ENCODE data around the gene NCAM1. TPM values are rescaled to one million over a fixed set of nuclear protein-coding genes. Genes with fewer than 3 reads are reported as not detected.

Gene NCAM1
- total RNA-seq, 1 experiment from 2014 or later, result 3.7 TPM

DNA sequence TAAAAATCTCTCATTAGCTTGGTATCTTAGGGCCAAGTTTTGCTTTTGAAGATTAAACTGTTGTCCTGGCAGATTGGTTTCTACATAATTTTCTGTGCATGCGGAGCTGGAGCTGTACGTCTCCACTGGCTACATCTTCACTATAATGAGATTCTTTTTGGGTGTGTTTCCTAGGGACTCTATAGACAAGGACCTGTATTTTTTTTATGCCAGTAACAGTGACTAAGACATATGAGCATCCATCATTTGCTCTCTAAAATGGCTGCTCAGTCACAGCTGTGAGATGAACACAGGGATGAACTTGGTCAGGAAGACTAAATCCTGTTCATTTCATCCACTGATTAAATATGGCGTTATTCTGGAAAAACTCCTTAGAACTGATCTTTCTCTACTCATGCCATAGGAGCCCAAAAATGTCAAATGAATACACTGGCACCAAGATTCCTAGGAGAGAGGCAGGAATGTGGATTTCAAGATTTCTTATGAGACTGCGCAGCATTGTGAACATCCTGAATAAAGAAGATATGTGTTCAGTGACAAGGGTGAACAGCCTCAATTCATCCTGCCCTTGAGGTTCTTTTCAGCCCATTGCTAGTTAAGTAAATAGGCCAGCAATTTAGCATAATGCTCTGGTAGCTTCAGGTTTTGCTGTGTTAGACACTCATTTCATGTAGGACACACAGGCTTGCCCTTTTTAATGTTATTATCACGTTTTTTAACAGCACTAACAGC lies 168.2 kb downstream of the NCAM1 start:
- intact Hi-C loops (cut with micrococcal nuclease; ENCODE audit: unreplicated experiment), result no loop called here
- Mint-ChIP-seq H3K4me3 (ENCODE audit: low read depth, unreplicated experiment) (no peak overlapping the region), H3K36me3 (ENCODE audit: insufficient read depth, unreplicated experiment) (no peaks in the 10 kb centered on the region), H3K9me3 (ENCODE audit: low read depth, unreplicated experiment) (no peaks in the 10 kb centered on the region), H3K27ac (ENCODE audit: unreplicated experiment) (no peak overlapping the region), H3K27me3 (ENCODE audit: unreplicated experiment) (peaks cover 53% of the 10 kb centered on the region), H3K4me1 (ENCODE audit: low read depth, unreplicated experiment) (no peaks in the 10 kb centered on the region)
- no TSS peak for BruUV-seq (replicated peaks)
- DNase-seq, result no peak
- CTCF ChIA-PET, result interaction anchor here (0.7 kb wide), 1 partner anchor 184 kb away, joined by 3 read pairs; no protein-coding TSS in a partner anchor
- TF ChIP-seq, protein P1, sequence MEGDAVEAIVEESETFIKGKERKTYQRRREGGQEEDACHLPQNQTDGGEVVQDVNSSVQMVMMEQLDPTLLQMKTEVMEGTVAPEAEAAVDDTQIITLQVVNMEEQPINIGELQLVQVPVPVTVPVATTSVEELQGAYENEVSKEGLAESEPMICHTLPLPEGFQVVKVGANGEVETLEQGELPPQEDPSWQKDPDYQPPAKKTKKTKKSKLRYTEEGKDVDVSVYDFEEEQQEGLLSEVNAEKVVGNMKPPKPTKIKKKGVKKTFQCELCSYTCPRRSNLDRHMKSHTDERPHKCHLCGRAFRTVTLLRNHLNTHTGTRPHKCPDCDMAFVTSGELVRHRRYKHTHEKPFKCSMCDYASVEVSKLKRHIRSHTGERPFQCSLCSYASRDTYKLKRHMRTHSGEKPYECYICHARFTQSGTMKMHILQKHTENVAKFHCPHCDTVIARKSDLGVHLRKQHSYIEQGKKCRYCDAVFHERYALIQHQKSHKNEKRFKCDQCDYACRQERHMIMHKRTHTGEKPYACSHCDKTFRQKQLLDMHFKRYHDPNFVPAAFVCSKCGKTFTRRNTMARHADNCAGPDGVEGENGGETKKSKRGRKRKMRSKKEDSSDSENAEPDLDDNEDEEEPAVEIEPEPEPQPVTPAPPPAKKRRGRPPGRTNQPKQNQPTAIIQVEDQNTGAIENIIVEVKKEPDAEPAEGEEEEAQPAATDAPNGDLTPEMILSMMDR (IDR thresholded peaks at IDR 0.05; ENCODE audit: unreplicated experiment), result no peak

DNA sequence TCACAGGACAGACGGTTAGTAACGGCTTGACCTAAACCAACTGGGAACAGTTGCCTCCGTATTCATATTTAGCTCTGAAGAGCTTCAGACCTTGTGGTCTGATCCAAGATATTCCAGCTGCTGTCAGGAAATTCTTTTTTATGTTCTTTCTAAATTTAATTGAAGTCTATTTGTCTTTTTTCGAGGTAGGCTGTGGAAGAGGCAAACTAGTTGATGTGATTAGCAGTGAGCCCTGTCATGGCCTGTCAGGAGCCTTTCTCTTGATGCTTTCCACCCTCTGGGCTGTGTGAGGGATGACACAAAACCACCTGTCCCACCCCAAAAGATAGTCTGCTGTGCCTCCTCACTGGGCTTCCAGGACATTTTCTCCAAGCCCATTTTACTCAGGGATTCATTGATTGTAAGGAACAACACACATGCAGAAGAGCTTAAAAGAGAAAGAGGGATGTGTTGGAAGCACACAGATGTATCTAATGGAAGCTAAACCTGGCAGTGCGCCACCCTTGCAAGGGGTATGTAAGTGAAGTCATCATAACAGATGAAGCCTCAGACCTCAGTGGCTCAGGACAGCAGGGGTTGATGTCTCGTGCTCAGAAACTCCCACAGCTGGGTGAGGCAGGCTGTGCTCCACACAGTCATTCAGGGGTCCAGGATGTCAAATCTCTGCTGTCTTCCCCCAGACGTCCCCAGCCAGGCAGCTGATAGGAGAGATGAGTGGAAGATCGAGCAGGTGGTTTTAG lies 170.0 kb downstream of the NCAM1 start:
- CTCF ChIA-PET, result no interaction called here
- intact Hi-C loops (cut with micrococcal nuclease; ENCODE audit: unreplicated experiment), result no loop called here
- DNase-seq, result no peak
- H3K36me3 Mint-ChIP-seq (ENCODE audit: insufficient read depth, unreplicated experiment), result no peaks in the 10 kb centered on the region
- no peaks in the 10 kb centered on the region for H3K4me1 Mint-ChIP-seq (ENCODE audit: low read depth, unreplicated experiment)
- H3K27me3 Mint-ChIP-seq (ENCODE audit: unreplicated experiment), result peaks cover 70% of the 10 kb centered on the region
- H3K9me3 Mint-ChIP-seq (ENCODE audit: low read depth, unreplicated experiment), result no peaks in the 10 kb centered on the region
- no TSS peak for BruUV-seq (replicated peaks)
- H3K27ac Mint-ChIP-seq (ENCODE audit: unreplicated experiment), result no peak overlapping the region
- TF ChIP-seq, protein P1 (IDR thresholded peaks at IDR 0.05; ENCODE audit: unreplicated experiment), result no peak
- no peak overlapping the region for H3K4me3 Mint-ChIP-seq (ENCODE audit: low read depth, unreplicated experiment)

DNA sequence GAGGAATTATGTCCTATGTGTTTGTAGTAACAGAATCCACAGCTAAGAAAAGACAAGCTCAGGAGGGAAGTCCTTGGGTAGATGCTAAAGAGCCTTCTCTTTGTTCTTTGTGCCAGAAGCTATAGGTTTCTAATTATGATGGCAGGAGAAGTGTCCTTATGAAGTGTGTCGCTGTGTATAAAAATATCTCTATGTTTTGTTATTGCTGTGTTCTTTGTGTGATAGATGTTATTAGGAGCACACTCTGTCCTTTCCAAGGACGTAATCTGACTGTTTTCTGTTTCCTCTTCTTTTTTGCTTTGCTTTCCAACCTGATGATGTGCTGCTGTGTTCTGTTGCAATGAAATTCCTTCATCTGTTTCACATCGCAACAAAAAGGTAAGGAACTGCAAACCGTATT lies 171.9 kb downstream of the NCAM1 start:
- TF ChIP-seq, protein P1 (IDR thresholded peaks at IDR 0.05; ENCODE audit: unreplicated experiment), result no peak
- no TSS peak for BruUV-seq (replicated peaks)
- Mint-ChIP-seq H3K27ac (ENCODE audit: unreplicated experiment) (no peak overlapping the region), H3K9me3 (ENCODE audit: low read depth, unreplicated experiment) (no peaks in the 10 kb centered on the region), H3K27me3 (ENCODE audit: unreplicated experiment) (peaks cover 87% of the 10 kb centered on the region), H3K4me1 (ENCODE audit: low read depth, unreplicated experiment) (no peaks in the 10 kb centered on the region), H3K4me3 (ENCODE audit: low read depth, unreplicated experiment) (no peak overlapping the region), H3K36me3 (ENCODE audit: insufficient read depth, unreplicated experiment) (no peaks in the 10 kb centered on the region)
- intact Hi-C loops (cut with micrococcal nuclease; ENCODE audit: unreplicated experiment), result no loop called here
- CTCF ChIA-PET, result no interaction called here
- no peak for DNase-seq

DNA sequence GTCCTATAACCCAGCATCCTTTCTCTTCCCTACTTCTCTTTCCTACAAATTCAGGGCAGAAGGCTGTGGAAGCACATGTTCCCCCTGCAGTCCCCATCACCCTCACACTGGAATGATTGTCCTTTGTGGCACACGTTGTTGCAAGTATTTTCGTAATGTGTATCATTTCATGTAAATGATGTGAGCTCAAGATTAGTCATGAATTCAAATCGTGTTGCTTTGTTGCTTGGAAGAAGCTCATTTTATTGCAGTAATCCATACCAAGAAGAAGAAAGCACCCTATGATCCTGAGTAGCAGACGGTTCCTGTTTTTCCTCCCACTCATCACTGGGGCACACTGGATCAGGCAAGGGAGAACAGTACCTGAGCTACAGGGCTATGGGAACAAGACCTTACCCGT lies 173.4 kb downstream of the NCAM1 start:
- TF ChIP-seq, protein P1 (IDR thresholded peaks at IDR 0.05; ENCODE audit: unreplicated experiment), result no peak
- CTCF ChIA-PET, result no interaction called here

More for the DNA sequence above, 173.4 kb downstream of the NCAM1 start:
- H3K36me3 Mint-ChIP-seq (ENCODE audit: insufficient read depth, unreplicated experiment), result no peaks in the 10 kb centered on the region
- no peak overlapping the region for H3K4me3 Mint-ChIP-seq (ENCODE audit: low read depth, unreplicated experiment)
- BruUV-seq (replicated peaks), result no TSS peak
- intact Hi-C loops (cut with micrococcal nuclease; ENCODE audit: unreplicated experiment), result no loop called here
- H3K9me3 Mint-ChIP-seq (ENCODE audit: low read depth, unreplicated experiment), result no peaks in the 10 kb centered on the region
- H3K27me3 Mint-ChIP-seq (ENCODE audit: unreplicated experiment), result peaks cover 77% of the 10 kb centered on the region
- H3K4me1 Mint-ChIP-seq (ENCODE audit: low read depth, unreplicated experiment), result no peaks in the 10 kb centered on the region
- no peak overlapping the region for H3K27ac Mint-ChIP-seq (ENCODE audit: unreplicated experiment)
- no peak for DNase-seq

Measured in Calu3 (cell line).